H9 (cell line): ENCODE measurements around the gene ABCC4. TPM values are rescaled to one million over a fixed set of nuclear protein-coding genes. Genes with fewer than 3 reads are reported as not detected.

Experiments
- DNase-seq: peaks from one replicate; pipeline ENCODE4 v3.0.0-alpha.2; 2017
- H2AFZ ChIP-seq: one replicate; pipeline ENCODE4 v1.6.1; 2013; ENCODE audit warnings: mild to moderate bottlenecking, low read length, control low read depth, moderate library complexity
- H2AK5ac ChIP-seq: 2 replicates; pipeline ENCODE4 v1.6.1; 2013; ENCODE audit warnings: low read length, control low read depth, mixed read lengths; ENCODE audit not compliant: insufficient read length
- H2BK120ac ChIP-seq: one replicate; pipeline ENCODE4 v1.6.1; 2013; ENCODE audit warnings: low read depth, mild to moderate bottlenecking, low read length, control low read depth, inconsistent platforms; ENCODE audit not compliant: poor library complexity, severe bottlenecking
- H2BK12ac ChIP-seq: 2 replicates; pipeline ENCODE4 v1.6.1; 2013; ENCODE audit warnings: low read length, control low read depth, mixed read lengths, low read depth; ENCODE audit not compliant: insufficient read length
- H2BK15ac ChIP-seq: 2 replicates; pipeline ENCODE4 v1.6.1; 2013; ENCODE audit warnings: low read depth, low read length, control low read depth
- H2BK20ac ChIP-seq: one replicate; pipeline ENCODE4 v1.6.1; 2013; ENCODE audit warnings: low read depth, mild to moderate bottlenecking, low read length, control low read depth, inconsistent platforms; ENCODE audit not compliant: poor library complexity, severe bottlenecking
- H2BK5ac ChIP-seq: 2 replicates; pipeline ENCODE4 v1.6.1; 2013; ENCODE audit warnings: low read length, control low read depth, mixed read lengths; ENCODE audit not compliant: insufficient read length
- H3K14ac ChIP-seq: 2 replicates; pipeline ENCODE4 v1.6.1; 2013; ENCODE audit warnings: low read length, control low read depth; ENCODE audit not compliant: insufficient read depth
- H3K18ac ChIP-seq: 2 replicates; pipeline ENCODE4 v1.6.1; 2013; ENCODE audit warnings: low read depth, mild to moderate bottlenecking, mixed read lengths, low read length, control low read depth; ENCODE audit not compliant: insufficient read length
- H3K23ac ChIP-seq: 2 replicates; pipeline ENCODE4 v1.6.1; 2013; ENCODE audit warnings: low read length, control low read depth, mixed read lengths, low read depth; ENCODE audit not compliant: insufficient read length
- H3K23me2 ChIP-seq: 2 replicates; pipeline ENCODE4 v1.6.1; 2013; ENCODE audit warnings: low read depth, mild to moderate bottlenecking, mixed read lengths, low read length, control low read depth; ENCODE audit not compliant: insufficient read length, poor library complexity, severe bottlenecking
- H3K27ac ChIP-seq: 2 replicates; pipeline ENCODE4 v1.5.1; 2013; ENCODE audit warnings: low read length, control low read depth, mixed read lengths, low read depth; ENCODE audit not compliant: insufficient read length
- H3K27me3 ChIP-seq: 2 replicates; pipeline ENCODE4 v1.6.1; 2013; ENCODE audit warnings: low read length, control low read depth, inconsistent platforms; ENCODE audit not compliant: insufficient read depth
- H3K4ac ChIP-seq: 2 replicates; pipeline ENCODE4 v1.6.1; 2013; ENCODE audit warnings: low read depth, mild to moderate bottlenecking, control low read depth, inconsistent platforms, low read length, moderate library complexity
- H3K4me1 ChIP-seq: 2 replicates; pipeline ENCODE4 v1.6.1; 2013; ENCODE audit warnings: low read length, control low read depth, inconsistent platforms; ENCODE audit not compliant: insufficient read depth
- H3K4me2 ChIP-seq: 2 replicates; pipeline ENCODE4 v1.6.1; 2013; ENCODE audit warnings: low read length, control low read depth, mixed read lengths; ENCODE audit not compliant: insufficient read length, insufficient read depth
- H3K56ac ChIP-seq: 2 replicates; pipeline ENCODE4 v1.6.1; 2013; ENCODE audit warnings: low read depth, mild to moderate bottlenecking, mixed read lengths, low read length, control low read depth; ENCODE audit not compliant: insufficient read length
- H3K79me1 ChIP-seq: 2 replicates; pipeline ENCODE4 v1.6.1; 2013; ENCODE audit warnings: low read depth, mild to moderate bottlenecking, moderate library complexity, low read length, control low read depth, inconsistent platforms; ENCODE audit not compliant: insufficient read depth, poor library complexity, severe bottlenecking
- H3K79me2 ChIP-seq: 2 replicates; pipeline ENCODE4 v1.6.1; 2013; ENCODE audit warnings: low read length, control low read depth, inconsistent platforms; ENCODE audit not compliant: insufficient read depth
- H3K9ac ChIP-seq: 2 replicates; pipeline ENCODE4 v1.6.1; 2013; ENCODE audit warnings: low read length, control low read depth, mixed read lengths; ENCODE audit not compliant: insufficient read length; ENCODE audit errors: extremely low read depth
- H3K9me3 ChIP-seq: one replicate; pipeline ENCODE4 v1.6.1; 2013; ENCODE audit warnings: low read depth, low read length, inconsistent platforms; ENCODE audit not compliant: control insufficient read depth
- H3T11ph ChIP-seq: one replicate; pipeline ENCODE4 v1.6.1; 2013; ENCODE audit warnings: mild to moderate bottlenecking, low read length, control low read depth, inconsistent platforms
- H4K20me1 ChIP-seq: one replicate; pipeline ENCODE4 v1.6.1; 2013; ENCODE audit not compliant: control insufficient read depth, insufficient read length, insufficient read depth
- H4K5ac ChIP-seq: 2 replicates; pipeline ENCODE4 v1.6.1; 2013; ENCODE audit warnings: low read depth, mild to moderate bottlenecking, mixed read lengths, low read length, control low read depth; ENCODE audit not compliant: insufficient read length
- H4K8ac ChIP-seq: replicated peaks from 2 replicates; pipeline ENCODE4 v1.6.1; 2013; ENCODE audit warnings: low read length, control low read depth, mixed read lengths, low read depth; ENCODE audit not compliant: insufficient read length
- H4K91ac ChIP-seq: 2 replicates; pipeline ENCODE4 v1.6.1; 2013; ENCODE audit warnings: low read depth, mild to moderate bottlenecking, moderate library complexity, mixed read lengths, low read length, control low read depth; ENCODE audit not compliant: insufficient read length
- H3K27ac Mint-ChIP-seq, 3 experiments: 2 replicates in 2 of 3; 3 replicates in 1 of 3; pipeline ENCODE4 v1.8.0; 2020 to 2021; ENCODE audit warnings: mixed read lengths in 3 of 3, mild to moderate bottlenecking in 1 of 3, moderate library complexity in 1 of 3
- H3K27me3 Mint-ChIP-seq: 2 replicates; pipeline ENCODE4 v1.8.0; 2021; ENCODE audit warnings: low read depth, mild to moderate bottlenecking, moderate library complexity, mixed read lengths
- H3K36me3 Mint-ChIP-seq, 3 experiments: 2 replicates in 2 of 3; 3 replicates in 1 of 3; pipeline ENCODE4 v1.8.0; 2020 to 2021; ENCODE audit warnings: low read depth in 3 of 3, mixed read lengths in 3 of 3; ENCODE audit not compliant: insufficient read depth in 1 of 3
- H3K4me1 Mint-ChIP-seq, 2 experiments: 2 replicates each; pipeline ENCODE4 v1.8.0; 2020; ENCODE audit warnings: mixed read lengths in 2 of 2
- H3K4me3 Mint-ChIP-seq, 2 experiments: 2 replicates in 1 of 2; 3 replicates in 1 of 2; pipeline ENCODE4 v1.8.0; 2020 to 2021; ENCODE audit warnings: mild to moderate bottlenecking in 2 of 2, mixed read lengths in 2 of 2, moderate library complexity in 1 of 2
- H3K9me3 Mint-ChIP-seq, 2 experiments: 2 replicates in 1 of 2; 3 replicates in 1 of 2; pipeline ENCODE4 v1.8.0; 2020; ENCODE audit warnings: mild to moderate bottlenecking in 2 of 2, mixed read lengths in 2 of 2, moderate library complexity in 1 of 2
- WGBS: extraction: QIAGEN DNeasy Blood & Tissue Kit; methylation state at CpG from one replicate; pipeline ENCODE4 v1.1.7; 2013; ENCODE audit warnings: missing lambda C conversion rate, low lambda C conversion rate, mixed read lengths; ENCODE audit not compliant: insufficient read length; ENCODE audit errors: extremely low coverage; 5-methylcytosine and 5-hydroxymethylcytosine counted together
- total RNA-seq: library from RNA; stranded (reverse); gene quantifications from 2 replicates; pipeline ENCODE4 v1.2.1, GENCODE V29; 2021
- TF ChIP-seq, protein P1 (sequence below): fragments of 200-600 bp; sonication (generic); conservative IDR thresholded peaks from 3 replicates; pipeline ENCODE4 v1.8.0; 2021; ENCODE audit warnings: antibody characterized with exemption, mild to moderate bottlenecking

ABCC4 gene
- total RNA-seq, 1 experiment from 2014 or later: 5.9 TPM

DNA sequence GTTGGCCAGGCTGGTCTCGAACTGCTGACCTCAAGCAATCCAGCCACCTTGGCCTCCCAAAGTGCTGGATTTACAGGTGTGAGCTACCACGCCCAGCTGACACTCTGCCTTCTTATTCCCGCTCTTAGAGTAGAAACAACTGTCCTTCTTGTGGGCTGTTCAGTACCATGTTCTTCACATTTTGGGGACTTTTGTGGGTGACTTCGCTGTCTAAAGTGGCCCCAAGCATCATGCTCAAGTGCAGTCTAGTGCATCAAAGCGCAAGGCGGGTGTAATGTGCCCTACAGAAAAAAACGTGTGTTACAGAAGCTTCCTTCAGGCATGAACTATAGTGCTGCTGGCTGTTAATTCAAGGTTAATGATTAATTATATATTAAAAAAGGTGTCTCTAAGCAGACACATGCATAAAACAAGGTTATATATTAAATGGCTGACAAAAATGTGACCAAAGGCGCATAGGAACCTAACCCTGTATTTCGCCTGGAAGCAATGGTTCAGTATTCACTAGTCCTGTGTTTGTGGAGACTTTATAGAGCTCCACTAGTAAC lies 38.3 kb downstream of the ABCC4 start:
- H3K27me3 ChIP-seq: no peaks in the 10 kb centered on the region
- H3K4me1 Mint-ChIP-seq: no peaks in the 10 kb centered on the region; a peak in 1 of 4 replicates

More for the DNA sequence above, 38.3 kb downstream of the ABCC4 start:
- Mint-ChIP-seq H3K4me3 (no peak overlapping the region), H3K36me3 (peaks cover 5 to 10% (median 10%) of the 10 kb centered on the region in 3 experiments; a peak in 6 of 7 replicates), H3K27me3 (no peaks in the 10 kb centered on the region), H3K9me3 (peaks cover 3 to 4% of the 10 kb centered on the region in 2 experiments; a peak in 3 of 5 replicates), H3K27ac (no peak overlapping the region)
- Histone ChIP-seq H2BK15ac (no peak overlapping the region), H4K8ac (no peak overlapping the region), H3K27ac (no peak overlapping the region), H3K23me2 (no peaks in the 10 kb centered on the region), H2BK5ac (no peak overlapping the region), H3T11ph (no peak overlapping the region), H4K20me1 (no peaks in the 10 kb centered on the region), H2AK5ac (no peak overlapping the region), H3K9ac (no peak overlapping the region), H4K5ac (no peak overlapping the region), H2BK20ac (no peak overlapping the region), H3K4me1 (no peaks in the 10 kb centered on the region), H3K79me1 (no peaks in the 10 kb centered on the region), H3K18ac (no peak overlapping the region), H3K14ac (no peak overlapping the region), H2BK120ac (no peak overlapping the region), H3K4ac (no peak overlapping the region), H3K4me2 (no peak overlapping the region), H4K91ac (no peak overlapping the region), H3K79me2 (no peaks in the 10 kb centered on the region), H2AFZ (no peak overlapping the region), H2BK12ac (no peak overlapping the region), H3K9me3 (peaks cover 3% of the 10 kb centered on the region), H3K56ac (no peak overlapping the region), H3K23ac (no peak overlapping the region)
- DNase-seq: no peak
- TF ChIP-seq, protein P1, sequence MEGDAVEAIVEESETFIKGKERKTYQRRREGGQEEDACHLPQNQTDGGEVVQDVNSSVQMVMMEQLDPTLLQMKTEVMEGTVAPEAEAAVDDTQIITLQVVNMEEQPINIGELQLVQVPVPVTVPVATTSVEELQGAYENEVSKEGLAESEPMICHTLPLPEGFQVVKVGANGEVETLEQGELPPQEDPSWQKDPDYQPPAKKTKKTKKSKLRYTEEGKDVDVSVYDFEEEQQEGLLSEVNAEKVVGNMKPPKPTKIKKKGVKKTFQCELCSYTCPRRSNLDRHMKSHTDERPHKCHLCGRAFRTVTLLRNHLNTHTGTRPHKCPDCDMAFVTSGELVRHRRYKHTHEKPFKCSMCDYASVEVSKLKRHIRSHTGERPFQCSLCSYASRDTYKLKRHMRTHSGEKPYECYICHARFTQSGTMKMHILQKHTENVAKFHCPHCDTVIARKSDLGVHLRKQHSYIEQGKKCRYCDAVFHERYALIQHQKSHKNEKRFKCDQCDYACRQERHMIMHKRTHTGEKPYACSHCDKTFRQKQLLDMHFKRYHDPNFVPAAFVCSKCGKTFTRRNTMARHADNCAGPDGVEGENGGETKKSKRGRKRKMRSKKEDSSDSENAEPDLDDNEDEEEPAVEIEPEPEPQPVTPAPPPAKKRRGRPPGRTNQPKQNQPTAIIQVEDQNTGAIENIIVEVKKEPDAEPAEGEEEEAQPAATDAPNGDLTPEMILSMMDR: no peak
- no CpG with 5 or more reads among the region's 9 CpGs for WGBS
